T47D (cell line): ENCODE data around the gene KHSRP.
"Not testable (repeated sequence)": the region's sequence is repeated elsewhere in the genome, so short reads cannot be mapped to it uniquely, and the experiment has no call there.

ENCODE experiments used
- DNase-seq, 2 experiments: peaks; one replicate each; pipeline versions ENCODE4 v3.0.0 to v3.0.0-alpha.2; 2011 to 2012; ENCODE audit warnings: low read depth in 1 of 2, low spot score in 1 of 2
- JUND ChIP-seq: IDR thresholded peaks from 2 replicates; pipeline ENCODE4 v1.6.1; 2012; ENCODE audit warnings: low read depth
- in situ Hi-C: cut with HindIII; loops from 2 replicates; pipeline ENCODE4 v1.10.0; 2016; ENCODE audit warnings: low sequenced_read_pairs, low pct_unique_long_range_greater_than_20kb

The KHSRP gene

DNA sequence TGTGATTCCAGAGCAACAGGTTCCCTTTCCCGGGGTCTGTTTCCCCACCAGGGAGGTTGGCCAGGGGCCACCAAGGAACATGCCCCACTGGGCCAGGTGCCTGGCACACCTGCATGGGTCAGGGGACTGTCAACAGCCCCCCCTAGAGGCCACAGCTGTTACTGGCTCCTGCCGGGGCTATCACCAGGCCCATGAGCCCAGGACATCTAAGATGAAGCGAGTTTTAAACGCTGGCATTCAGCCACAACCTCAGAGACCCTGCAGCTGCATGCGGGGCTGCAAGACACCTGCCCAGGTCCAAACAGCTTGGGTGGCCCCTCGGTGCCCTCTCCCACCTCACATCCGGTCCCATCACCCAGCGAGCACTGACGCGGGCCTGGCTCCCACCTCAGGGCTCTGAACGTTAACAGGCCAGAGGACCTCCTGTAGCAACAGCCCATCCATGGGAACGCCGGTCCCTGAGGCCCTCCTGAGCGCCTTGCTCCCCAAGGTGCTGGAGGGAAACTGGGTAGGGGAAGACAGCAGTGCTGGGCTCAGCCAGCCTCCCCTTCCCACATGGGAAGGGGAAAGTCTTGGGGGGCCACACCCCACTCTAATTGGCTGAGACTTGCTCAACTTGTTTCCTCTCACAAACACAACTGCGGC lies 12.0 kb downstream of the KHSRP start:
- DNase-seq = peak in 1 of 2 experiments; percentile 56
- no peak for TF ChIP-seq JUND
- in situ Hi-C loops = no loop called here

DNA sequence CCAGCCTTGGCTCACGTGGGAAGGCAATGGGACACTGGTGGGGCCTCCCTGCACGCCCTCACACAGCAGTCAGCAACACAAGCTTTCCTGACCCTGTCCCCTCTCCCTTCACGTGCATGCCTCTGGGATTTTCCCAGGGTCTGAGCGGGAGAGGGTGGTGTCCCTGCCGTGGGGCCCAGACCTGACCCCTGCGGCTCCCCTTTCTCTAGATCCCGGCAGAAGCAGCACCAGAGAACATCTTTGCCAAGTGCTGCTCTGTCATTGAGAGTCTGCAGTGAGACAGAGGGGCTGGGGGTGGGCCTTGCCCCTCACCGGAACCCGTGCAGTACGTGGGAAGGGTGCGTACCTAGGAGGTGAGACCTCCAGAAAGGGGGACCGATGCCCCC lies 12.6 kb downstream of the KHSRP start:
- TF ChIP-seq JUND = peak; percentile 14; the same call in 1 of the 2 replicates
- DNase-seq = no peak
- in situ Hi-C loops = no loop called here

DNA sequence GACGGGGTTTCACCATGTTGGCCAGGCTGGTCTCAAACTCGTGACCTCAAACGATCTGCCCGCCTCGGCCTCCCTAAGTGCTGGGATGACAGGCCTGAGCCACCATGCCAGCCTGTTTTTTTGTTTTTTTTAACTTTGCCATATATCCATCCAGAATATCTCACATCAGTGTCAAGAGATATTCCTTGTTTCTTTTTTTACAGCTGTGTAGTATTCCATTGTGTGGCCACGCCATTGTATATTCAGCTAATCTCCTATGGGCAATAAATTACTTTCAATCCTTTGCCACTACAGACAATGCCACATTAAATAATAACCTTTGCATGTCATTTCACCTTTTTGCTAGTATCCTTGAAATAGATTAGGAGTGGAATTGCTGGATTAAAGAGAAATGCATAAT lies 15.3 kb downstream of the KHSRP start:
- no peak for DNase-seq
- in situ Hi-C loops = no loop called here
- TF ChIP-seq JUND = no peak

DNA sequence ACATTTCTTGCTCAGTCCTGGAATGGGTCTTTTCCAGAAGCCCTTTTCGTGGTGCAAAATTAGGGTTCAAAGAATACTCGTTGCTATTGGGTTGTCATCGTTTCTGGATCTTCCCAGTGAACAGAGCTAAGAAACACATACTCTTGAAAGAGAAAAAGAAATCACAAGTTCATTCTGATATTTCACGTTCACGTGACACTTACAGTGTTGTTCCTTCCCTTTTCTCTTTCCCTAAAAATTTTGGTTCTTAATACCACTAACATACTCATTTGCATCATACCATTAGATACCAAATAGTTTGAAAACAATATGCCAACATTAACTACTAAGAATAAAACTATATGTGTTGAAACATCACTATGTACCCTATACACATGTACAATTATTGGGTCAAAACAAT lies 18.2 kb downstream of the KHSRP start:
- TF ChIP-seq JUND = no peak
- in situ Hi-C loops = no loop called here
- no peak for DNase-seq

DNA sequence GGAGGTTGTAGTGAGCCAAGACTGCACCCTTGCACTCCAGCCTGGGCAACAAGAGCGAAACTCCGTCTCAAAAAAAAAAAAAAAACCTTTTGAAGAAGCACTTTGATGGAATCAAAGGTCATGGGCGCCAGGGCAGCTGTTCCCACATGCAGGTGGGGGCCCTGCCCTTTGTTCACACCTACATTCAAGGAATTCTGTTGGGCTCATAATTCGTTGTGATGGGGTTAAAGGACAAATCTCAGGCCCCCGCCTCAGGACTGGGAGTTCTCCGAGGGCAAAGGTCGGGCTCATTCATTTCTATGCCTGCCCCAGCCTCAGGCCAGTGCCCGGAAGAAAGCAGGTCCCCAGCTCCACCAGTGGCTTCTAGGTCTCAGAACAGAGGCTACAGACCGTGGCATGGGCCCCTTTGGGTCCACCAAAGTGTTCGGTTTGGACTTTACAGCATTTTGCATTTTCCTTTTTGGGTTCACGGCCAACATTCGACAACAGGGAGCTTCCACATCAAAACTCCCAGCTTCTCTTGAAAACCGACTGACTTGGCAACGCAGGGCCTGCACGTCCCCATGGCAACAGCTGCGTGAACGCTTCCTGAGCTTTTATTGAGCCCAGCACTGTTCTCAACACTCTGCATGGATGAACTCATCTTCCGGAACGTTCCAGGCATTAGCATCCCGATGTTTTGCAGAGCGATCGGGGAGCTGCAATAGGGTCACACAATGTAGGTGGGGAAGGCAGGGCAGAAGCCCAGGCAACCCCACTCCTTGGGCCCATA lies 21.6 kb downstream of the KHSRP start:
- TF ChIP-seq JUND = no peak
- in situ Hi-C loops = no loop called here
- no peak for DNase-seq

DNA sequence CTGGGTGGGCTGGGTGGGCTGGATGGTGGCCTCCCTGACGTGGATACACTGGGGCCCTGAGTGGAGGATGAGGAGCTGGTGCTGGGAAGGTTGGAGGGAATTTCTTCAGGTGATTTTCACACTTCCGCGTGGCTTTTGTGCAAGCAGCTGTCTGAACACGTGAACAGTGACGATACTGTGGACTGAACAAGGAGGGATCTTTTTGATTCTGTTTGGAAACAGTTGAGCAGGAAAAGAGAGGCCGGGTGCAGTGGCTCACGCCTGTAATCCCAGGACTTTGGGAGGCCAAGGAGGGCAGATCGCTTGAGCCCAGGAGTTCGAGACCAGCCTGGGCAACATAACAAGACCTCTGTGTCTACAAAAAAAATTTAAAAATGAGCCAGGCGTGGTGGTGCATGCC lies 22.6 kb downstream of the KHSRP start:
- in situ Hi-C loops = no loop called here
- TF ChIP-seq JUND = no peak
- DNase-seq = no peak

DNA sequence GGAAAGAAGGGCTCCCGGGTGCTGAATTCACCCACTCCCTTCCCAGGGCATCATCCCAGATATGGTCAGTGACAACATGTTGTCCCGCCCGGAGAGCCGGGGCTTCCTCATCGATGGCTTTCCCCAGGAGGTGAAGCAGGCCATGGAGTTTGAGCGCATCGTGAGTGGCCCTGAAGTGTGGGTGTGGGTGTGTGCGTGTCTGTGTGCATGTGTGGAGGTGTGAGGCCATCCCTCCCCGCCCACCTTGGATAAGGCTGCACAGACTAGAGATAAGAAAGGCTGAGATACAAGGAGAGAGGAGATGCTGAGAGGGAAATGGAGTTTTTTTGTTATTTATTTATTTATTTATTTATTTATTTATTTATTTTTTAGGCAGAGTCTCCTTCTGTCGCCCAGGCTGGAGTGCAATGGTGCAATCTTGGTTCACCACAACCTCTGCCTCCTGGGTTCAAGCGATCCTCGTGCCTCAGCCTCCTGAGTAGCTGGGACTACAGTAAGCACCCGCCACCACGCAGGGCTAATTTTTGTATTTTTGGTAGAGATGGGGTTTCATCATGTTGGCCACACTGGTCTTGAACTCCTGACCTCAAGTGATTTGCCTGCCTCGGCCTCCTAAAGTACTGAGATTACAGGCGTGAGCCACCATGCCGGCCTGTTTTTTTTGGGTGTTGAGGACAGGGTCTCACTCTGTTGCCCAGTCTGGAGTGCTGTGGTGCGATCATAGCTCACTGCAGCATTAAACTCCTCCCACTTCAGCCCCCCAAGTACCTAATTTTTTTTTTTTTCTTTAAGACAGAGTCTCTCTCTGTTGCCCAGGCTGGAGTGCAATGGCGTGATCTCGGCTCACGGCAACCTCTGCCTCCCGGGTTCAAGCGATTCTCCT lies 24.3 kb downstream of the KHSRP start:
- in situ Hi-C loops, DNase-seq: not testable (repeated sequence)

DNA sequence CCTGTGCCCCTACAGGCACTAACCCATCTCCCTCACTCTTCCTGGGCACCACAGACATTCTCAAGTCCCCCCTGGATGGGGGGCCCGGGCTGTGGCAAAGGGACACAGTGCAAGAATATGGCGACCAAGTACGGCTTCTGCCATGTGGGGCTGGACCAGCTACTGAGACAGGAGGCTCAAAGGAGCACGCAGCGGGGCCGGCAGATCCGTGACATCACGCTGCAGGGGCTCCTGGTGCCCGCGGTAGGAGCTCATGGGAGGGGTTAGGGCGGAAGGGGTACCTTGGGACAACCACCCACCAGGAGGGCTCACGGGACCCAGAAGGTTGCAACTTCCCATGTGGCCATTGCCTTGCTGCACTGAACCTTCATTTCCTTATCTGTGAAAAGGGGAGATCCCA lies 28.3 kb downstream of the KHSRP start:
- TF ChIP-seq JUND = no peak
- in situ Hi-C loops = no loop called here
- no peak for DNase-seq

DNA sequence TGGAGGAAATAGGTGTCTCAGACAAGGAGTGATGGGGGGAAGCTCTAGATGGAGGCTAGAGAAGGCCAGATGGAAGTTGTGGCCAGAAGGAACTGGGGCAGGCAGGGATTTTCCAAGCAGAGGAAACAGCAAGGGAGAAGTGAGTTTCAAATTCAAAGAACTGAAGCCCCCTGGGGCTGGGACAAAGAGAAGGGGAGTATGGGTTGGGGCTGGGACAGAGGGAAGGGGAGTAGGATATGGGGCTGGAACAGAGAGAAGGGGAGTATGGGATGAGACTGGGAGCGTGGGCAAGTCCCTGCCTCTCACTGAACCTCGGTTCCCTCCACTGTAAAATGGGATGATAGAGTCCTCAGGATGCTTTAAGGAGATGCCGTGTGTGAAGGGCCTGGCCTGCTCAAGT lies 29.8 kb downstream of the KHSRP start:
- in situ Hi-C loops = no loop called here
- TF ChIP-seq JUND = no peak

DNA sequence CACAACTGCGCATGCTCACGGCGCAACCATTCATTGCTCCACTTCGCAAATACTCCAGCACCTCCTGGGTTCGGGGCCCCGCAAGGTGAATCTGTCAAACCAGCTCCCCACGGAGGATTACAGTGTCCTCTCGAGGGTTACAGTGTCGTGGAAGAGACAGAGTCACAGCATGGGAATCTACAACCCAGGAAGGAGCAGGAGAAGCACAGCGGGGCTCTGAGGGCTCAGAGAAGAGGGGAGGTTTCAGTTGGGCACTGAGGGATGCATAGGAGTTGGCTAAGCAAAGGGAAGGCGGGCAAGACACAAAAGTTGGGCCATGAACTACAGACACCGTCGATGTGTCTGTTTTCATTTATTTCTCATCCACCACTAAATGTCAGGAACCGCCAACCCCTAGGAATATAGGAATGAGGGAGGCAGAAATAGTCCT lies 30.6 kb downstream of the KHSRP start:
- peak in 1 of 2 experiments; percentile 63 for DNase-seq
- in situ Hi-C loops = no loop called here
- no peak for TF ChIP-seq JUND

More for the DNA sequence above, 29.8 kb downstream of the KHSRP start:
- DNase-seq = no peak

DNA sequence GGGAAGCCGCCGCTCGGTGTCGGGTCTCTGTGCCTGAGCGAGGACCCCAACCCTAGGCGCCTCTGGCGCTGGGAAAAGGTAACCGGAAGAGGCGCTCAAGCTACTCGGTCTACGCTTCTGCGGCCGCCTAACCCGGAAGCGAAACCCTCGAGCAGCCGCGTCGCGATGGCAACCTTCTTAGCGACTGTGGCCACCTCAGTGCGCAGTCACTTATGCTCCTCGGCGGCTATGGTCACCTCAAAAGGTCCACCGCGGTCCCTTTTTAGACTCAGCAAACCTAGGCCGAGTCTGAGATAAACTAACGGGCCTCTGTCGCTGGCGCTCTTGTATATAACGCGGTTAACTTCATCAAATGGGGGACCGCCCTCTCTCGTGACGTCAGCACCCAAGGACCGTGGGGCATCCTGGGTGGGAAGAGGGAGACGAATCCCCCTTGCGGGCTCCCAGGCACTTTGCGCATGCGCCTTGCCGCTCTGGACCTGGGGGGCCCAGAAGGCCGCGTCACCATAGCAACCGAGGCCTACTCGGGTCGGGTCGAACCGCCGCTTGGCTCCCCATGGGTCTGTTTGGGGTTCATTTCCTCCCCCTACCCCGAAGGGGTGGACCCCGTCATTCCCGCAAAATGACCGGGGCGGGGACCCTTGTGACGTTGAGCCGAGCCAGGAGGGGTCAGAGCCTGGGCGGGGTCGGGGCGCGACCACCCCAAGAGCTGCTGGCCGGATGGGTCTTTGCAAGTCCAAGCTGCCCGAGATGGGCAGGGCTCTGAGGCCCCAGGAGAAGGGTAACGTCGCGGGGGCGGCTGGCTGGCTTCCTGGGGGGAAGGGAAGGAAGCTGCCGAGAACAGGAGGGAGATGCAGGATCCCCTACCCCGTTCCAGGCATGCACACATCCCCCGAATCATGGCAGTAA lies 31.3 kb downstream of the KHSRP start, which contains the start of gene GTF2F1:
GTF2F1 (minus strand) TSS at position 91 of the 909 bp plus-strand sequence. CDS start 169 bp downstream, outside the sequence.
- in situ Hi-C loops = no loop called here
- TF ChIP-seq JUND = no peak
- peak; percentile 82 to 90 for DNase-seq
